ENCODE results near the gene TMED4.
A peak's percentile ranks its signal among the peaks of the same experiment; 100 is the strongest.

Gene TMED4

DNA sequence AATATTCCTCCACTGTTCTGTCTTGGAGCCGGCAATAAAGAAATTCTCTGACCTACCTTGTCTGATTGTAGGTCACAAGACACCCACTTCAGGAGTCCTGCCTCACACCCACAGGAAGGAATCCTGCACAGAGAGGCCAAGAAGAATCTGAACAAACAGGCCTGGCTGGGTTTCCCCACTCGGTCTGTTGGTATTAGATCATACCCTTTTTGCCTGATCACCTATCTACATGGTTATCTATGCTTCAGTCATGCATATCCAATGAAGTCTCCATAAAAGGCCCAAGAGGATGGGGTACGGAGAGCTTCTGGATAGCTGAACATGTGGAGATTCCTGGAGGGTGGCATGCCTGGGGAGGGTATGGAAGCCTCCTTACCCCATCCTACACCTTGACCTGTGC lies 36.7 kb upstream of the TMED4 start:
- H3K27ac Mint-ChIP-seq: peak overlapping the region; percentile 43 to 77 (median 71)
- H3K4me1 Mint-ChIP-seq: peaks cover 43% of the 10 kb centered on the region
- TF ChIP-seq, protein P1, sequence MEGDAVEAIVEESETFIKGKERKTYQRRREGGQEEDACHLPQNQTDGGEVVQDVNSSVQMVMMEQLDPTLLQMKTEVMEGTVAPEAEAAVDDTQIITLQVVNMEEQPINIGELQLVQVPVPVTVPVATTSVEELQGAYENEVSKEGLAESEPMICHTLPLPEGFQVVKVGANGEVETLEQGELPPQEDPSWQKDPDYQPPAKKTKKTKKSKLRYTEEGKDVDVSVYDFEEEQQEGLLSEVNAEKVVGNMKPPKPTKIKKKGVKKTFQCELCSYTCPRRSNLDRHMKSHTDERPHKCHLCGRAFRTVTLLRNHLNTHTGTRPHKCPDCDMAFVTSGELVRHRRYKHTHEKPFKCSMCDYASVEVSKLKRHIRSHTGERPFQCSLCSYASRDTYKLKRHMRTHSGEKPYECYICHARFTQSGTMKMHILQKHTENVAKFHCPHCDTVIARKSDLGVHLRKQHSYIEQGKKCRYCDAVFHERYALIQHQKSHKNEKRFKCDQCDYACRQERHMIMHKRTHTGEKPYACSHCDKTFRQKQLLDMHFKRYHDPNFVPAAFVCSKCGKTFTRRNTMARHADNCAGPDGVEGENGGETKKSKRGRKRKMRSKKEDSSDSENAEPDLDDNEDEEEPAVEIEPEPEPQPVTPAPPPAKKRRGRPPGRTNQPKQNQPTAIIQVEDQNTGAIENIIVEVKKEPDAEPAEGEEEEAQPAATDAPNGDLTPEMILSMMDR (IDR thresholded peaks at IDR 0.05; ENCODE audit: unreplicated experiment in 3 of 3): no peak
- no peaks in the 10 kb centered on the region for H3K27me3 Mint-ChIP-seq (ENCODE audit: low read depth)
- no peak overlapping the region for H3K4me3 Mint-ChIP-seq
- H3K9me3 Mint-ChIP-seq: no peaks in the 10 kb centered on the region
- H3K36me3 Mint-ChIP-seq (ENCODE audit: low read depth): peaks cover 5% of the 10 kb centered on the region

DNA sequence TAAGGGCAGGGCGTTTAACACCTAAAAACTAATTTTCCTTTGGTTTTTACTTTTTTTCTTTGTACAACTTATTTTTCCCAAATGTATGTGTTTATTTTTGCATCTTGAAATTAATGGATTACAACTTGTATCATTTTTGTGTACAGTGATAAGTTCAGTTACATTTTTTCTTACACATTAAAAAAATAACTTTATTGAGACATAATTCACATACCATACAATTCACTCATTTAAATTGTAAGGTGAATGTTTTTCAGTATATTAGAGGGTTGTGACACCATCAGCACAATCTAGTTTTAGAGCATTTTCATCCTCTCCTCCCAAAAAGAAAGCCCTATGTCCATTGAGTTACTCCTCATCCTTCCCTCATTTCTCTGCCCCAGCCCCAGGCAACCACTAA lies 36.0 kb upstream of the TMED4 start:
- TF ChIP-seq, protein P1 (IDR thresholded peaks at IDR 0.05; ENCODE audit: unreplicated experiment in 3 of 3): no peak
- no peaks in the 10 kb centered on the region for H3K27me3 Mint-ChIP-seq (ENCODE audit: low read depth)
- H3K36me3 Mint-ChIP-seq (ENCODE audit: low read depth): peaks cover 5% of the 10 kb centered on the region
- H3K4me1 Mint-ChIP-seq: peaks cover 40% of the 10 kb centered on the region
- no peak overlapping the region for H3K4me3 Mint-ChIP-seq
- H3K27ac Mint-ChIP-seq: peak overlapping the region in 2 of 3 experiments; percentile 71 to 77
- no peaks in the 10 kb centered on the region for H3K9me3 Mint-ChIP-seq

DNA sequence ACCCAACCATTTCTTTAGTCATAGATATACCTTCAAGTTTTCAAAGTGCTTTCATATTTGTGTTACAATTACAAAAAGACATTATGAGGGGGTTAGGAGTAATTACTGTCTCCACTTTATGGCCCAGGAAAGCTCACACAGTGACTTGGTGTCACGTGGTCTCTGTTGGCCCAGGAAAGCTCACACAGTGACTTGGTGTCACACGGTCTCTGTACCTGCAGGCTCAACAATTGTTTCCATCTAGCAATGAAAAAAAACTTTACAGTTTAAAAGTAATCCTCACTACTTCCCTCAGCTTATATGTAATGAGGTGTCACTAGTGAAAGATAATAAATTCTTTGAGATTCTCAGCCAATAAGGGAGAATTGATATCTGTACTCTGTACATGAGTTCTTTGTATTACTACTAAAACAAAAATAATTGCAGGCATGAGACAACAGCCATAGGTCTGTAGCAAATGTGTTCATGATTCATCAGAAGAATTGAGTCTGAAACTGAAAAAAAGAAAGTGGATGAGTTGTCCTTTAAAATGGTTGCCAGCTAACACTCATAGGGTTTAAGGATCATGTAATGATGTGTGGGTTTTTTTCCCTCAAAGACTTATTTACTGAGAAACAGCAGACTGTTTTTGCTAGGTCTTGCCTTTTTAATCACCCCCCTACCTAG lies 35.3 kb upstream of the TMED4 start:
- Mint-ChIP-seq H3K4me3 (no peak overlapping the region), H3K4me1 (peaks cover 34% of the 10 kb centered on the region), H3K27ac (no peak overlapping the region), H3K36me3 (ENCODE audit: low read depth) (peaks cover 5% of the 10 kb centered on the region), H3K27me3 (ENCODE audit: low read depth) (no peaks in the 10 kb centered on the region), H3K9me3 (no peaks in the 10 kb centered on the region)
- TF ChIP-seq, protein P1 (IDR thresholded peaks at IDR 0.05; ENCODE audit: unreplicated experiment in 3 of 3): no peak

DNA sequence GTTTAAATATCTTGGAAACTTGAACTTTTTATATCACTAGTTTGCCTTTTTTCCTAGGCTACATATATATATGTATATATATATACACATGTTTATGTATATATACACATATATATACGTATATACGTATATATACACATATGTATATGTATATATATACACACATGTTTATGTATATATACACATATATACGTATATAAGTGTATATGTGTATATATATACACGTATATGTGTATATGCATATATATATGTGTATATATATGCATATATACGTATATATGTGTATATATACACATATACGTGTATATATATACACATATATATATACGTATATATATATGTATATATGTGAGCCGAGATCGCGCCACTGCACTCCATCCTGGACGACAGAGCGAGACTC lies 34.5 kb upstream of the TMED4 start:
- Mint-ChIP-seq H3K9me3 (no peaks in the 10 kb centered on the region), H3K4me1 (peaks cover 28% of the 10 kb centered on the region), H3K36me3 (ENCODE audit: low read depth) (peaks cover 5% of the 10 kb centered on the region), H3K4me3 (no peak overlapping the region), H3K27ac (no peak overlapping the region), H3K27me3 (ENCODE audit: low read depth) (no peaks in the 10 kb centered on the region)
- TF ChIP-seq, protein P1 (IDR thresholded peaks at IDR 0.05; ENCODE audit: unreplicated experiment in 3 of 3): no peak

DNA sequence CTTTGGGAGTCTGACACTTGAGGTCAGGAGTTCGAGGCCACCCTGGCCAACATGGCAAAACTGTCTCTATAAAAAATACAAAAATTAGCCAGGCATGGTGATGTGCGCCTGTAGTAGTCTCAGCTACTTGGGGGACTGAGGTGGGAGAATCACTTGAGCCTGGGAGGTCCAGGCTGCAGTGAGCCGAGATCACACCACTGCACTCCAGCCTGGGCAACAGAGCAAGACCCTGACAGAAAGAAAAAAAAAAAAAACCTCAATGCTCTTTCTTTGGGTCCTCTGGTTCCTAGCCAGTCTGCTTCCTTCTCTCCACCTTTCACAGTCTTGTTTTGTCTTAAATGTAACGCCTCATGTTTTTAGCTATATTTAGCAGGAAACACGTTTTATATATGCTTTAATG lies 33.8 kb upstream of the TMED4 start:
- H3K4me1 Mint-ChIP-seq: peaks cover 22% of the 10 kb centered on the region
- no peak overlapping the region for H3K27ac Mint-ChIP-seq
- TF ChIP-seq, protein P1 (IDR thresholded peaks at IDR 0.05; ENCODE audit: unreplicated experiment in 3 of 3): no peak
- H3K36me3 Mint-ChIP-seq (ENCODE audit: low read depth): peaks cover 5% of the 10 kb centered on the region
- H3K27me3 Mint-ChIP-seq (ENCODE audit: low read depth): no peaks in the 10 kb centered on the region
- H3K9me3 Mint-ChIP-seq: no peaks in the 10 kb centered on the region
- no peak overlapping the region for H3K4me3 Mint-ChIP-seq

DNA sequence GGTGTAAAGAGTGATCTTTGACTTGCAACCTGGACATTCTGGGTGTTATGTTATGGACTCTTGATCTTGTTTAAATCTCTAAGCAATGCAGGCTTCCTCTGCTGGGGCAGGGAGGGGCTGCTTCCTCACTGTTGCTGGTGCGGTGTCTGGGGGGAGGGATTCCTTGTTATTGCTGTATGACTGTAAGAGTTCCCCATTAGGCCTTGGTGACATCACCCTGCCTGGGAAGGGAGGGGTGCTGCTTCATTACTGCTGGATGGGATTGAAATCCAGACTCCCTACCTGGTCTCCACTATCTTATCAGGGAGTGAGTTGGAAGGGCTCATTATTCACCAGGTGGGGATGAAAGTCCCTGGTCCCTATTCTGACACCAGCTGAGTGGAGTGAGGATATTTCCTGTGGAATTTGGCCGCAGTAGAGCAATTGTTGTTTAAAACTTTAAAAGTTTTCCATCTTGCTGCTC lies 33.1 kb upstream of the TMED4 start:
- no peak overlapping the region for H3K4me3 Mint-ChIP-seq
- H3K27ac Mint-ChIP-seq: peak overlapping the region; percentile 13 to 35 (median 18)
- H3K27me3 Mint-ChIP-seq (ENCODE audit: low read depth): no peaks in the 10 kb centered on the region
- no peaks in the 10 kb centered on the region for H3K9me3 Mint-ChIP-seq
- H3K36me3 Mint-ChIP-seq (ENCODE audit: low read depth): peaks cover 5% of the 10 kb centered on the region
- H3K4me1 Mint-ChIP-seq: peaks cover 22% of the 10 kb centered on the region
- TF ChIP-seq, protein P1 (IDR thresholded peaks at IDR 0.05; ENCODE audit: unreplicated experiment in 3 of 3): no peak

Measured in nephron (organoid).